HG03520 (cell line): ENCODE results near the gene SMU1.
A peak's percentile ranks its signal among the peaks of the same experiment; 100 is the strongest.

Experiments used
- ATAC-seq: cut with Tn5 transposase; IDR thresholded peaks from one replicate; pipeline ENCODE4 v1.9.1; 2021; ENCODE audit warnings: mild to moderate bottlenecking, moderate library complexity; ENCODE audit not compliant: unreplicated experiment

The SMU1 gene

GRCh38 chr9:33076046-33077004 lies at the start of gene SMU1:
TSS of gene SMU1 (minus strand) at chr9:33076674. CDS start at chr9:33076608, 66 bp downstream.
- peak; percentile 99 for ATAC-seq

- ATAC-seq: no peak
Observed at GRCh38 chr9:33125461-33125860, 49.0 kb upstream of the SMU1 start.

- no peak for ATAC-seq
Observed at GRCh38 chr9:33124751-33125381, 48.4 kb upstream of the SMU1 start.

GRCh38 chr9:33124046-33124445 lies 47.6 kb upstream of the SMU1 start:
- no peak for ATAC-seq

- ATAC-seq: no peak
Observed at GRCh38 chr9:33123407-33124031, 47.0 kb upstream of the SMU1 start.

GRCh38 chr9:33120620-33121019 lies 44.1 kb upstream of the SMU1 start:
- no peak for ATAC-seq

- no peak for ATAC-seq
Observed at GRCh38 chr9:33117796-33118195, 41.3 kb upstream of the SMU1 start.

- no peak for ATAC-seq
Observed at GRCh38 chr9:33117306-33117705, 40.8 kb upstream of the SMU1 start.

- ATAC-seq: no peak
Observed at GRCh38 chr9:33116860-33117259, 40.4 kb upstream of the SMU1 start.

- ATAC-seq: no peak
Observed at GRCh38 chr9:33114746-33115145, 38.3 kb upstream of the SMU1 start.

- ATAC-seq: no peak
Observed at GRCh38 chr9:33113799-33114547, 37.5 kb upstream of the SMU1 start.

GRCh38 chr9:33112094-33112493 lies 35.6 kb upstream of the SMU1 start:
- no peak for ATAC-seq

- no peak for ATAC-seq
Observed at GRCh38 chr9:33111631-33112030, 35.2 kb upstream of the SMU1 start.

- ATAC-seq: no peak
Observed at GRCh38 chr9:33110686-33111085, 34.2 kb upstream of the SMU1 start.

GRCh38 chr9:33109850-33110595 lies 33.5 kb upstream of the SMU1 start:
- no peak for ATAC-seq

GRCh38 chr9:33109097-33109496 lies 32.6 kb upstream of the SMU1 start:
- ATAC-seq: no peak

- no peak for ATAC-seq
Observed at GRCh38 chr9:33108472-33108871, 32.0 kb upstream of the SMU1 start.

GRCh38 chr9:33107762-33108161 lies 31.3 kb upstream of the SMU1 start:
- ATAC-seq: no peak

- ATAC-seq: no peak
Observed at GRCh38 chr9:33106827-33107621, 30.6 kb upstream of the SMU1 start.
